ENCODE data around the gene WDFY4.

DNA sequence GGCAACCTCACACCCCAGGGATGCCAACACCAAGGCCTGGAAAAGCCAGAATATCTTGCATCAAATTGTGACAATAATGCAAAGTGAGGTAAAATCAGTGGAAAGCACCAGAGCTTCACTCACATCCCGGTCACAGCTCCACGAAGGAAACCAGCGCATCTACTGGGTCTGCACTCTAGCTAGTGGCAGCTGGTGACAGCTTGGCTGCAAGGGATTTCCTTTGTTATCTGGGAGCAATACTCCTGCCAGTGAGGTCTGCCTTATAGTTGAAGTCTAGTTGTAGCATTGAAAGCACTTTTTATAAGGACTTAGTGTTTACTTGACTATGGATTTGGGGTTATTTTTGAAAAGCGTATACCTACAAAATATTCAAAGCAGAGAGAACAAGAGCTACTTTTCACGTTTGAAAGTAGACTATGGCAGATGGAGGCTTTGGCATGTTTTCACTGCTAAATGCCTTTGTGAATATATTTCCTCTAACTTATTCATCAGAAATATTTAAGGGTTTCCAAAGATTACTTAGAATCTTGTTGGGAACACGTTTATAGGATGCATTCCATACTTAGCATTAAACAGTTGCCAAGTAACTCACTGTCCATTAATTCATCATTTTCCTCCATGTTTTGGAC, 26.1 kb downstream of the WDFY4 start:
- TF ChIP-seq, protein P1, sequence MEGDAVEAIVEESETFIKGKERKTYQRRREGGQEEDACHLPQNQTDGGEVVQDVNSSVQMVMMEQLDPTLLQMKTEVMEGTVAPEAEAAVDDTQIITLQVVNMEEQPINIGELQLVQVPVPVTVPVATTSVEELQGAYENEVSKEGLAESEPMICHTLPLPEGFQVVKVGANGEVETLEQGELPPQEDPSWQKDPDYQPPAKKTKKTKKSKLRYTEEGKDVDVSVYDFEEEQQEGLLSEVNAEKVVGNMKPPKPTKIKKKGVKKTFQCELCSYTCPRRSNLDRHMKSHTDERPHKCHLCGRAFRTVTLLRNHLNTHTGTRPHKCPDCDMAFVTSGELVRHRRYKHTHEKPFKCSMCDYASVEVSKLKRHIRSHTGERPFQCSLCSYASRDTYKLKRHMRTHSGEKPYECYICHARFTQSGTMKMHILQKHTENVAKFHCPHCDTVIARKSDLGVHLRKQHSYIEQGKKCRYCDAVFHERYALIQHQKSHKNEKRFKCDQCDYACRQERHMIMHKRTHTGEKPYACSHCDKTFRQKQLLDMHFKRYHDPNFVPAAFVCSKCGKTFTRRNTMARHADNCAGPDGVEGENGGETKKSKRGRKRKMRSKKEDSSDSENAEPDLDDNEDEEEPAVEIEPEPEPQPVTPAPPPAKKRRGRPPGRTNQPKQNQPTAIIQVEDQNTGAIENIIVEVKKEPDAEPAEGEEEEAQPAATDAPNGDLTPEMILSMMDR (tag by site-specific recombination; IDR thresholded peaks at IDR 0.05) = no peak
- TF ChIP-seq ZNF610 (tag by site-specific recombination; IDR thresholded peaks at IDR 0.05; ENCODE audit: borderline replicate concordance) (no peak), ZSCAN30 (tag by site-specific recombination; IDR thresholded peaks at IDR 0.05) (no peak), WT1 (tag by site-specific recombination; IDR thresholded peaks at IDR 0.05) (no peak), MYNN (tag by site-specific recombination; IDR thresholded peaks at IDR 0.05; ENCODE audit: borderline replicate concordance) (no peak)

Data from HEK293 (cell line).